ENCODE measurements around the gene NXPH4.

The NXPH4 gene

DNA sequence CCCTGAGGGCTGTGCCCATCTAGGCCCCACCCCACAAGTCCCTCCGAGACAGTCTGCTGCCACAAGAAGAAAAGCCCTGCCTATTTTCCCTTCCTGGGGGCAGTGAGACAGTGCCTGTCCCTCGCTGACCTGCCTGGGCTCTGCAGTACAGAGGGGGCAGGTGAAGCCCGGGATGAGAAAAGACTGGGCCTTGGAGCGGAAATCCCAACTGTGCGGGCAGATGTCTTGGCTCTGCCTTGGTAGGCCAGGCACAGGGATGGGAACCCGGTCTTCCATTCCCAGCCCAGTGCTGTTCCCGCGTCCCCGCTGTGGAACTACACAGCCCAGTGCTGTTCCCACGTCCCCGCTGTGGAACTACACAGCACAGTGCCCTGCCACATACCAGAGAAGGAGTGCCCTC, 12.8 kb upstream of the NXPH4 start:
- no peak for DNase-seq (ENCODE audit: low read depth)

DNA sequence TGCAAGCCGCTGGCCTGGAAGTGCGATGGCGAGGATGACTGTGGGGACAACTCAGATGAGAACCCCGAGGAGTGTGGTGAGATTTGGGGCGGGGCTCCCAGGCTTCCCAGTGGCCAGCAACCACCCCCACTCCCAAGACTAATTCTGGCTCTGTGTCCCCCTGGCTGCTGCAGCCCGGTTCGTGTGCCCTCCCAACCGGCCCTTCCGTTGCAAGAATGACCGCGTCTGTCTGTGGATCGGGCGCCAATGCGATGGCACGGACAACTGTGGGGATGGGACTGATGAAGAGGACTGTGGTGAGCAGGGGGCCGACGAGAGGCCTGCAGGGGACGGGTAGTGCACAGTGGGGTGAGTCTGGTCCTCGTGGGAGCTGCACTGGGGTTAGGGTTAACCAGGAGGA, 12.1 kb upstream of the NXPH4 start:
- DNase-seq (ENCODE audit: low read depth): no peak

DNA sequence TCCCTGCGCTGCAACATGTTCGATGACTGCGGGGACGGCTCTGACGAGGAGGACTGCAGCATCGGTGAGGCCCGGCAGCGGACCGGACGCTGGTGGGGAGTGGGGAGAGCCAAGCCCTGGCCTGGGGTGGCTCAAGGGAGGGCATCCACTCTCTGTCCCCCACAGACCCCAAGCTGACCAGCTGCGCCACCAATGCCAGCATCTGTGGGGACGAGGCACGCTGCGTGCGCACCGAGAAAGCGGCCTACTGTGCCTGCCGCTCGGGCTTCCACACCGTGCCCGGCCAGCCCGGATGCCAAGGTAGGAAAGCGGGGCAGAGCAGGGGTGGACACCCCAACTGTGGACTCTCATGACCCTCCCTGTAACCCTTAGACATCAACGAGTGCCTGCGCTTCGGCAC, 11.4 kb upstream of the NXPH4 start:
- no peak for DNase-seq (ENCODE audit: low read depth)

DNA sequence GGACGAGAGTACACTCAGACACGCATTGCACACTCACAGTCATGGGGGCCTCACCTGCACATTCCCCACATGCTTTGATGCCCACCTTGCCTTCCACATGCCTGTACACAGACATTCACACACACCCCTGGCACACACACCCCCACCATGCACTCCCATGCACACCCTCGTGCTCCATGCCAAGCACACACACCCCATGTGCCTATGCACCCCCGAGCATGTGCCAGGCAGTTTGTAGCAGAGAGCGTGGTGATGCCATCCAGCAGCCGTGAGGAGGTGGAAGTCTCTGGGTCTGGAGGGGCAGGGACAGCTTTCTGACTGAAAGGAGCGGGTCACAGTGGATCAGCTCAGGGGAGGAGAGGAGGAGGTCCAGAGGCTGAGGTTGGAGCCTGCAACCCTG, 10.7 kb upstream of the NXPH4 start:
- DNase-seq (ENCODE audit: low read depth): no peak

DNA sequence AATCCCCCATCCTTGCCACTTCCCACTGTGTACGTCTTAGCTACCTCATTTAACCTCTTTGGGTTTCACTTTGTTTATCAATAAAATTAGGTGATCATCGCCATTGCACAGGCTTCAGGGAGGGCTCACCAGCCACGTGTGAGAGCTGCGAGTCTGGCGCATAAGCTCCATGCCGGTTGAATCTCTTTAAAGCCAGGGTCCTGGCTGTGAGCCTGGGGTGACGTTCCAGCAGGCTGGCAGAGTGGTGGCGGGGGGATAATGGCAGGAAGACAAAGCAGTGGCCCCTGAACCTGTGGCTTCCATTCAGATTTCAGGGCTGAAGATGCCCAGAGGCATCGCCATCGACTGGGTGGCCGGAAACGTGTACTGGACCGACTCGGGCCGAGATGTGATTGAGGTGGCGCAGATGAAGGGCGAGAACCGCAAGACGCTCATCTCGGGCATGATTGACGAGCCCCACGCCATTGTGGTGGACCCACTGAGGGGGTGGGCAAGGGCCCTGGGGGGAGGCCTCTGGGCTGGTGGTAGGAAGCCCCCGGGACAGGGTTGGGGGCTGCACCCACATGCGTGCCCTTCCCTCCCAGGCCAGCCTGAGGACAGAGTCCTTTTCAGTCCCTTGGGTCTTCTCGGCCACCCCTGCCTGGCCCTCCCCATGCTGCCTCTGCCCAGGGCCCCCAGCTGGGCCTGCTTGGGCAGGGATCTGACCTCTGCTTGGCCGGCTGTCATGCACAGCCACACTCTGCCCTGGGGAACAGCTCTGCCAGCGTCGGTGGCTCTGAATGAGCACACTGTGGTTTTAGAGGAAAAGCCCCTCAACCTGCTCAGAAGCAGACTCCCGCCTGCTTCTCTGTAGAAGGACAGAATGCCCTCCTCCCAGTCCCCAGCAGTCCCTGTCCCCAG, 8.6 kb upstream of the NXPH4 start:
- DNase-seq (ENCODE audit: low read depth): no peak

DNA sequence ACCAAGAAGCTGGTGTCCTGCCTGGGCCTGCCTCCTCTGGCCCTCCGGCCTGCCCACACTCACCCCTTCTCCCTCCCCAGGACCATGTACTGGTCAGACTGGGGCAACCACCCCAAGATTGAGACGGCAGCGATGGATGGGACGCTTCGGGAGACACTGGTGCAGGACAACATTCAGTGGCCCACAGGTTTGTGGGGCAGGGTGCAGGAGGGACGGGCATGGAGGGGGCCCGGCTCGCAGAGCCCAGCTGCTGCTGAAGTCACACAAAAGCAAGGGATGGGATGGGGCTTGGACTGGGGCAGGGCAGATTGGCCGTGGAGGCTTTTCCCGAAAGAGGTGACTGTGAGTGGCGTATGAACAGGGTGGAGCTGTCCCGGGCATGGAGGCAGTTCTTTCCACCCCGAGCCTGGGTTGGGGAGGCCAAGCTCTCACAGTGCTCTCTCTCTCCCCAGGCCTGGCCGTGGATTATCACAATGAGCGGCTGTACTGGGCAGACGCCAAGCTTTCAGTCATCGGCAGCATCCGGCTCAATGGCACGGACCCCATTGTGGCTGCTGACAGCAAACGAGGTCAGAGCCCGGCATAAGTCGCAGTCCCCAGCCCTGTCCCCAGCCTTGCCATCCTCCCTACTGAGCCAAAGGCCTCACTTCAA, 7.8 kb upstream of the NXPH4 start:
- no peak for DNase-seq (ENCODE audit: low read depth)

DNA sequence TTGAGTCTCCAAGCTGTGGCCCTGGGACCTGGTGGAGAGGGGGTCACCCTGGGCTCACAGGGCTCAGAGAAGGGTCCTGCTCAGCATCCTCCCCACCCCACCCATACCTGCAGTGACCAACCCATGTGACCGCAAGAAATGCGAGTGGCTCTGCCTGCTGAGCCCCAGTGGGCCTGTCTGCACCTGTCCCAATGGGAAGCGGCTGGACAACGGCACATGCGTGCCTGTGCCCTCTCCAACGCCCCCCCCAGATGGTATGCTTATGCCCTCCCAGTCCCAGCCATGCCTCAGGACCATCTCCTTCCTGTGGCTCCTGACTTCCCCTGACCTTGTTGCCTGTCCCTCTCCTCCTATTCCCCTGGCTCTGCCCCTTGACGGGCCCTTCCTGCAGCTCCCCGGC, 6.7 kb upstream of the NXPH4 start:
- no peak for DNase-seq (ENCODE audit: low read depth)

DNA sequence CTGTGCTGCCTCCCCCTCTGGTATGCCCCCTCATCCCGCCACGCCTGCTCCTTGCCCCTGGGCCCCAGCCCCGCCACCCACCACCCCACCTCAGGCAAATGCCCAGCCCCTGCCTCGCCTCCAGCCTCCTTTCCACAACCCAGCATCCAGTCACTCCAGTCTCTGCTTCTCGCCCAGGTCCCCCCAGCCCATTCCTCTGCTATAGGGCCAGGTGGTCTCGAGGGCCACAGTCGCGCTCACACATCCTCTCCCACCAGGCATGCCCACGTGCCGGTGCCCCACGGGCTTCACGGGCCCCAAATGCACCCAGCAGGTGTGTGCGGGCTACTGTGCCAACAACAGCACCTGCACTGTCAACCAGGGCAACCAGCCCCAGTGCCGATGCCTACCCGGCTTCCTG, 6.1 kb upstream of the NXPH4 start:
- no peak for DNase-seq (ENCODE audit: low read depth)

DNA sequence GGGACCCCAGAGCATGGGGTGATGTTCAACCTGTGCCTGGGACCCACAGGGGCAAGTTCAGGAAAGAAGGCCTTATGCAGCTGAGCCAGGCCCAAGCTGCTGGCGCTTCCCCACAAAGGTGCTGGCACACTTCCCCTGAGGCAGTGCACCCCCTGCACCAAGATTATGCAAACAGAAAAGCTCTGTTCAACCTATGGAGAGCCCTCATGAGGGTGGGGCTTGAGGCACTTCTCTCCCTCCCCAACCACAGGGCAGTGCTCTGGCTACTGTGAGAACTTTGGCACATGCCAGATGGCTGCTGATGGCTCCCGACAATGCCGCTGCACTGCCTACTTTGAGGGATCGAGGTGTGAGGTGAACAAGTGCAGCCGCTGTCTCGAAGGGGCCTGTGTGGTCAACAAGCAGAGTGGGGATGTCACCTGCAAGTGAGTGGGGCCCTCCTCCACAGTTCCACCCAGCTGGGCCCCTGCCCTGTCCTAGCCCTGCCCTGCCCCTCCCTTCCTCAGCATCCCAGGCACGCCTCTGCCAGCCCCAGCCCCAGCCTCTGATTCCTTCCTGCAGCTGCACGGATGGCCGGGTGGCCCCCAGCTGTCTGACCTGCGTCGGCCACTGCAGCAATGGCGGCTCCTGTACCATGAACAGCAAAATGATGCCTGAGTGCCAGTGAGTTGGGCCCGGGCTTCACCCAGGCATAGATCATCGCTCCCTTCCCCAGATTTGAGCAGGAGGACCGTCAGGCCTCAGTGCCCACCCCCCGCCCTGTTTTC, 5.5 kb upstream of the NXPH4 start:
- DNase-seq (ENCODE audit: low read depth): no peak

DNA sequence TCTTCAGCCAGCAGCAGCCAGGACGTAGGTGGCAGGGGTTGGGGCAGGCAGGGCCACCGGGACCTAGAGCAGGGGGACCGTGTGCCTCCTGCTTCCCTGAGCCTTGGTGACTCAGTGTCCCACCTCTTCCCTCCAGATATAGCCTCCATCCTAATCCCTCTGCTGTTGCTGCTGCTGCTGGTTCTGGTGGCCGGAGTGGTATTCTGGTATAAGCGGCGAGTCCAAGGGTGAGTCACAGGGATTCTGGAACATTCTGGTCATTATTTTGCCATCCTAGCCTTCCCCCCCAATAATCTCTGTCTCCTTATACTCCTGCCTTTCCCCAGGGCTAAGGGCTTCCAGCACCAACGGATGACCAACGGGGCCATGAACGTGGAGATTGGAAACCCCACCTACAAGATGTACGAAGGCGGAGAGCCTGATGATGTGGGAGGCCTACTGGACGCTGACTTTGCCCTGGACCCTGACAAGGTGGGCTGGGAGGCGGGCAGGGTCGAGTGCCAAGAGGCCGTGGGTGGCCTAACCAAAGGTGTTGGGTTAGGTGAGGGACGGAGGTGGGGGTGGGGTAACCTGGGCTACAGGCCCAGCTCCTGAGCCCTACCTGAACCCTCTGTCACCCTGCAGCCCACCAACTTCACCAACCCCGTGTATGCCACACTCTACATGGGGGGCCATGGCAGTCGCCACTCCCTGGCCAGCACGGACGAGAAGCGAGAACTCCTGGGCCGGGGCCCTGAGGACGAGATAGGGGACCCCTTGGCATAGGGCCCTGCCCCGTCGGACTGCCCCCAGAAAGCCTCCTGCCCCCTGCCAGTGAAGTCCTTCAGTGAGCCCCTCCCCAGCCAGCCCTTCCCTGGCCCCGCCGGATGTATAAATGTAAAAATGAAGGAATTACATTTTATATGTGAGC, 4.5 kb upstream of the NXPH4 start:
- DNase-seq (ENCODE audit: low read depth): no peak

DNA sequence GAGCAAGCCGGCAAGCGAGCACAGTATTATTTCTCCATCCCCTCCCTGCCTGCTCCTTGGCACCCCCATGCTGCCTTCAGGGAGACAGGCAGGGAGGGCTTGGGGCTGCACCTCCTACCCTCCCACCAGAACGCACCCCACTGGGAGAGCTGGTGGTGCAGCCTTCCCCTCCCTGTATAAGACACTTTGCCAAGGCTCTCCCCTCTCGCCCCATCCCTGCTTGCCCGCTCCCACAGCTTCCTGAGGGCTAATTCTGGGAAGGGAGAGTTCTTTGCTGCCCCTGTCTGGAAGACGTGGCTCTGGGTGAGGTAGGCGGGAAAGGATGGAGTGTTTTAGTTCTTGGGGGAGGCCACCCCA, 3.9 kb upstream of the NXPH4 start:
- DNase-seq (ENCODE audit: low read depth): no peak

DNA sequence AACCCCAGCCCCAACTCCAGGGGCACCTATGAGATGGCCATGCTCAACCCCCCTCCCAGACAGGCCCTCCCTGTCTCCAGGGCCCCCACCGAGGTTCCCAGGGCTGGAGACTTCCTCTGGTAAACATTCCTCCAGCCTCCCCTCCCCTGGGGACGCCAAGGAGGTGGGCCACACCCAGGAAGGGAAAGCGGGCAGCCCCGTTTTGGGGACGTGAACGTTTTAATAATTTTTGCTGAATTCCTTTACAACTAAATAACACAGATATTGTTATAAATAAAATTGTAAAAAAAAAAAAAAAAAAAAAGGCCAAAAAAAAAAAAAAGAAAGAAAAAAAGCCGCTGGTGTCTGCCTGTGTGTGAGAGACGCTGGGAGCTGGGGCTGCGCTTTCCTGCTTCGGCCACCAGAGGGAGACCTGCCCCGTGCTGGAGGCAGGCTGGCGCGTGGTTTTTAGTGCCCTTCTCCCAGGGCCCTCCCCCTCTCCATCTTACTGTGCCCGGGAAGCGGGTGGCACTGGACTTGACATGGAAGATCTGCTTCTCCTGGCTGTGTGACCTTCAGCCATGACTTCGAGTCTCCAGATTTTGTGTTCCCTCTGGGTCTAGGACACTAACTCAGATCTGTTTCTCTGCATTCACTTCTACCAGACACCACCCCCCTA, 3.4 kb upstream of the NXPH4 start:
- peak; percentile 53 for DNase-seq (ENCODE audit: low read depth)

DNA sequence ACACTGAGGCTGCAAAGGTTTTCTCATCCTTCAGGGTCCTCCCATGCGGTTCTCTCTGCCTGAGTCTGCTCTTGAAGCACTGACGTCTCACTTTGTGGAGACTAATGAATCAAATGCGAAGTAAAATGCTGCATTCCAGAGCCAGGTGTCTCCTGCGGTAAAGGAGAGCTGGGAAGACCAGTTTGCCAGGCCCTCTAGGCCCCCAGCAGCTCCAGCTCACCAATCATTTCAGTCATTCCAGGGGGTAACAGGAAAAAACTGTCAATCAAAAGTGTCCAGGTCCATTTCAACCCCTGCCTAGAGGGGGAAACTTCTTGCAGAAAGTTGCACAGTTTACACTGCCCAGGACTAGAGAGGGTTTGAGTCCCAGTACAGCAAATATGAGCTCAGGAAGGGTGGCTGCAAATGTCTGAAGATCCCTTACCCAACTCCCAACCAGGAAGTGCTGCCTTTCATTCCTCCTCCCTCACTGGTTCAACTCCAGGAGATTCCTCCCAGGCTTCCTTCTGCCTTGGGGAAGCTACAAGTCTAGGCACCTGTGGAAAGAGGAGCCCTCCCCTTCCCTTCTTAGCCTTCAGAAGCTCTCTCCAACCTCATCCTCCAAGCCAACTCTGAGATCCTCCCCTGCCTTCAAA, 2.7 kb upstream of the NXPH4 start:
- DNase-seq (ENCODE audit: low read depth): no peak

DNA sequence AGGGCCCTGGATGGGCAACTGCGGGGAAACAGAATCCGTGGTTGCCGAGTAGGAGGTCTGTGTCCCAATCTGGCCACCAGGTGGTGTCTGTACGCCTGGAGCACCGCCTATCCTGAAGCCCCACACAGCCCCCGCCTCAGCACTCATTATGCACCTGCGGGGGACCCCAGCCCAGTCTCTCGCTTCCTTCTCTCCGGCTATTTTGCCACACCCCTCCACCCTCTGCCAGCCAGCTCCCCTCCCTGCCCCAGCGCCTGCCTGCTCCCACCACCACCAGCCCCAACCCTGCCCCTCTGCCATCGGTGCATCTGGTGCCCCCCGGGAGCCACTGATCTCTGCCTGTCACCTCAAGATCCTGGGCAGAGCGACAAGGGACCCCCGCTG, 2.2 kb upstream of the NXPH4 start:
- no peak for DNase-seq (ENCODE audit: low read depth)

DNA sequence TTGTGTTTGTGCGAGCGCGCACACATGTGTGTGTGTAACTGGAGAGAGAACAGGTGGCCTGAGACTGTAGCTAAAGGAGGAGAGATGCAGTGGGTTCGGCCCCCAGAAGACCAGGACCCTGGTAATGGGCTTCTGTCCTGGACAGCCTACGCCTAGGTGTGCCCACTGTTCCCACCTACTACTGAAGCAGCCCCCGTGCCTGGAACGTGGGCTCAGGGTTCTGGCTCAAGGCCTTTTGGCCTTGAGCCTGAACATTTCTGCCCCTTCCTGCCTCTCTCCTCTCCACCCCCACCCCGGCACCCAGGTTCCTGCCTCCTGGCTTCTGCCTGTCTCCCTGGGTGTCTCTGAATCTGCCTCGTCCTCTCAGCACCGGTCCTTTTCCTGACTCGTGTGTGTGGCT, 1.5 kb upstream of the NXPH4 start:
- no peak for DNase-seq (ENCODE audit: low read depth)

DNA sequence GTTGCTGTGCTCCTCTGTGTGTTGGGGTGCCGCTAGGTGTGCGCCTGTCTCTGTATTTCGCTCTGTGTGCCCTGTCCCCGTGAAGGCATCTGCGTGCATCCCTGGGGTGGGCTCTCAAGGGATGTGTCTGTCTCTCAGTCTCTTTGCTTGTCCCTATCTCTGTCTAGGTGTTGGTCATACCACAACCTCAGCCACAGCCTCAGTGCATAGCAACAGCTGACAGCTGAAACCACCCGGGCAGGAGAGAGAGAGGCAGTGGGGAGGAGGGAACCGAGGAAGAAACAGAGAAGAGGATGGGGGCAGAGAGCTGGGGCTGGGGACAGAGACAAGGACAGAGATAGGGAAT, 953 bp upstream of the NXPH4 start:
- no peak for DNase-seq (ENCODE audit: low read depth)

DNA sequence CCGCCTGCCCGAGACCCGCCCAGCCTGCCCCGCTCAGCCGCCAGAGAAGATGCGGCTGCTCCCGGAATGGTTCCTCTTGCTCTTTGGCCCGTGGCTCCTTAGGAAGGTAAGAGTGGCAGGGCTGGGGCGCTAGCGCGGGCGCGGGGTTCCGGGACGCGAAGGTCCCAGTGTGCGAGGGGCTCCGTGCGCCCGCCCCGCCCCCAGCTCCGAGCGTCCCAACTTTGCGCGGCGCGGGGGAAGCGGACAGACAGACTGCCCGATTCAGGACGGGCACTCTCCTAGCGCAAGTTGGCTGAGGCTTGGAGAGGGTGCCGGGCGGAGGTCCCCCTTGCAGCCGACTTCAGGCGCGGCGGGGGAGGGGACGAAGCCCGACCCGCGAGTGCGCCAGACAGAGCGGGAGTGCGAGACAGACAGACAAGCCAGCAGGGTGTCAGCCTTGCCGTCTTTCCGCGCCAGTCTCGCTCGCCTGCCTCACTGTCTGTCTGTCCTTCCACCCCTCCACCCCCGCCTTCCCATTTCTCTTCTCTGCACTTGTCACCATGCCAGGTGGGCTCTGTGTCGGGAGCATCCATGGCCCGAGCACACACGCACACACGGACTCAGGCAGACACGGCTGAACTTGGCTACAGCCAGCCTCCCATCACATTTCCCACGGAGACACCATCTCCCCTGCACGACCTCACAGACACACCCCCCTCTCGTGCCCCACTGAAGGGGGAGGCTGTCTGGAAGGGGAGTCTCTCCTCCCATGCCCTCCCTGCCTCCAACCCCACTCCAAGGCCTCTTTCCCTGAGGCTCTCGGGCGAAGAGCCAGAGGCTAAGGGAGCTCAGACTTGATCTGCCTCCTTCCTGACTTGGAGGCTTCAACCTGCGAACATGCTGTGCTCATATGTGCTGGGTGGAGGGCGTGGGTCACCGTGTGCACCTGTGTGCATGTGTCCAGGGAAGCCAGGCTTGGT, 606 bp downstream of the NXPH4 start:
- DNase-seq (ENCODE audit: low read depth): no peak

DNA sequence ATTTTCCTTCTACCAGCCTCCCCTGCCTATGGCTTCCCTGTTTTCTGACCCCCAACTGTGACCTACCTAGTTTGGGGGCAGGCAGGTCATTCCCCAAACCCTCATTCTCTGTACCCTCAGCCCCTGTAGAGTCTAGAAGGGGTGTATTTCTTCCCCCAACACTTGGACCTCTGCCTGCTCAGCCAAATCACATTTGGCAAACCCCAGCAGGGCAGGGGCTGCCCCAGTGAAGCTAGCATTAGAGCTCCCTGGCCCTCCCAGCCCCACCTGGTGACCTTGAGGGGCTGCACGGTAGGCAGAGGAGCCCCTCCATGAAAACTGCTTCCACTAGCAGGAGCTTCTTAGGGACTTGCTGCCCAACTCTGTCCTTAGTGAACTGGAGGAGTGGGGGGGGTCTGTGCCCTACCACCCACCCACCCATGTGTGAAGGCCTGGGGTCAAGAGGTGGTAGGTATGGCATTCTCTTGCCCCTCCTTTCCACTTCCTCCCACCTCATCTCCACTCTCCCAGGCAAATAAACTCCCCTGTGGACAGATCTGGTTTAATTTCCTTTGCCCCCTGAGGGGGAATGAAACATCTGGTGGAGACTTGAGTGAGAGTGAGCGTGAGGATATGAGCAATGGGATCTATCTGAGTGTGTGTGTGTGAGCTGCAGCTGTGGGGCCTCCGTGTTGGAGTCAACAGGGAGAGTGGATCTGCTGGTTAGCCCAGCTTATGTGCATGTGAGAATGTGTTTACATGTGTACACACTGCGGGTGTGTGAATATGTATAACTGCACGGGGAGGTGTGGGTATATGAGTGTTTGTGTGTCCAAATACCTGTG, 1.6 kb downstream of the NXPH4 start:
- DNase-seq (ENCODE audit: low read depth): no peak
